ENCODE measurements around the gene MFNG. TPM values are rescaled to one million over a fixed set of nuclear protein-coding genes. Genes with fewer than 3 reads are reported as not detected.

The MFNG gene
- total RNA-seq, 1 donor: under 0.01 TPM

GRCh38 chr22:37481347-37481907 is 4.8 kb downstream of the MFNG start:
- TF ChIP-seq CTCF (IDR thresholded peaks at IDR 0.05; ENCODE audit: insufficient read depth, low read depth, low read length): no peak
- H3K4me3 ChIP-seq (ENCODE audit: low read depth, low read length): no peak overlapping the region
- no peak for DNase-seq (ENCODE audit: low read depth)

GRCh38 chr22:37480387-37481346 is 5.5 kb downstream of the MFNG start:
- DNase-seq (ENCODE audit: low read depth): no peak
- no peak for TF ChIP-seq CTCF (IDR thresholded peaks at IDR 0.05; ENCODE audit: insufficient read depth, low read depth, low read length)
- H3K4me3 ChIP-seq (ENCODE audit: low read depth, low read length): no peak overlapping the region

- H3K4me3 ChIP-seq (ENCODE audit: low read depth, low read length): no peak overlapping the region
- no peak for TF ChIP-seq CTCF (IDR thresholded peaks at IDR 0.05; ENCODE audit: insufficient read depth, low read depth, low read length)
- no peak for DNase-seq (ENCODE audit: low read depth)
Measured at GRCh38 chr22:37479196-37479595, 7.0 kb downstream of the MFNG start.

DNA sequence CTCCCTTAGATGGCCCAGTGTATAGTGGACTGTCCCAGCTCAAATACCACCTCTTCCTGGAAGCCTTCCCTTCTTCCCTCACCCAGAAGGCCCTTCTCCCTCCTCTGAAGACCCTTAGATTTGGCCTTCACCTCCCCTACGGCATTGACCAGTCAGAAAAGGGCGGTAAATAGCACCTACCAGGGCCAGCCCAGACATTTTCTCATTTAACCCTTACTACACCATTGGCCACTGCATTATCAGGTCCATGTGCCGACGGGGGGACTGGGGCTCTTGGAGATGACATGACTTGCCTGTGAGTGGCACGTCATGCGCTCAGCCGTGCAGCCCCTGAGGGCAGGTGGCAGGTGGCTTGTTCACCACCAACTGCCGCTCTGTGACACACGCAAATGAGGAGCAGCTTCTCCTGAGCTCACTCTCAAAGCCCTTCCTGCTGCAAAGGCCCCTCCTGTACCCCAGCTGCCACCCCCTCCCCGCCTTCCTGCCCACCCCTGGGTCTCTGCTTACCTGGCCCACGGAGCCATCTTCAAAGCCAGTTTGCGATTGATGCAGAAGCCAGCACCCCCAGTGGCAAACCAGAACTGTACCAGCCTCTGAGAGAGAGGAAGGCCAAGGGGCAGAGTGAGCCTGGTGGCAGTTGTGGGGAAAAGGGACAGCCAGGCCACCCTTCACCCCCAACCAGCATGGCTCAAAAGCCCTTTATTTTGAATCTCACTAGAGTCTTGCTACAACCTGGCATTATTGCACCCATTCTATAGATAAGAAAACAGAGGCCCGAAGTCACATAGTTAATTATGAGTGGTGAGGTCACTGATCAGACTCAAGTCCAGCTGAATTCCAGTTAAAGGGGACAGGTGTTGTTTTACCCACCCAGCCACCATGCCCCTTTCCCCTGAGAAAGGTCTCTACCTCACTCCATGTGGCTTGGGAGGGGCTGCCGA is 9.5 kb downstream of the MFNG start:
- no peak overlapping the region for H3K4me3 ChIP-seq (ENCODE audit: low read depth, low read length)
- TF ChIP-seq CTCF (IDR thresholded peaks at IDR 0.05; ENCODE audit: insufficient read depth, low read depth, low read length): no peak
- DNase-seq (ENCODE audit: low read depth): no peak

- no peak for TF ChIP-seq CTCF (IDR thresholded peaks at IDR 0.05; ENCODE audit: insufficient read depth, low read depth, low read length)
- no peak for DNase-seq (ENCODE audit: low read depth)
- no peak overlapping the region for H3K4me3 ChIP-seq (ENCODE audit: low read depth, low read length)
Measured at GRCh38 chr22:37474447-37475090, 11.6 kb downstream of the MFNG start.

- no peak overlapping the region for H3K4me3 ChIP-seq (ENCODE audit: low read depth, low read length)
- no peak for TF ChIP-seq CTCF (IDR thresholded peaks at IDR 0.05; ENCODE audit: insufficient read depth, low read depth, low read length)
- DNase-seq (ENCODE audit: low read depth): no peak
Measured at GRCh38 chr22:37473437-37473946, 12.7 kb downstream of the MFNG start.

All from fibroblast of villous mesenchyme (primary cell).